Heart left ventricle (tissue), 13 donors: Measurements from ENCODE around the gene TSPOAP1.

Experiments used
- POLR2A ChIP-seq, 2 donors: fragments of 450-650 bp; IDR thresholded peaks; one replicate each; pipeline ENCODE4 v1.6.1; 2017; ENCODE audit warnings: antibody characterized with exemption in 2 of 2, mild to moderate bottlenecking in 2 of 2, moderate library complexity in 2 of 2
- TF ChIP-seq, protein P1 (sequence below), 12 donors: fragments of 200-600 bp; sonication (generic) in 4 of 12; IDR thresholded peaks; one replicate each; pipeline versions ENCODE4 v1.5.0 to v1.8.0; 2018 to 2022; ENCODE audit warnings: antibody characterized with exemption in 12 of 12, mild to moderate bottlenecking in 5 of 12
- donor health status: ischemic (EF 13 %, LVEDD 7.1; RV severe dilation, severe dysfunction).
- donor health status: DM: no; HTN: yes; CAD: no.
- donor health status: DM: no; HTN: no; CAD: no.
- donor health status: ischemic (EF 25% LVEDD 6.9; RV normal size, moderate dysfunction).
- donor health status: ischemic (EF 25% LVEDD 5.7; RV mildly dilated, moderate dysfunction).
- donor health status: ischemic (EF 35%, LVEDD 5.7; RV mildly dilated, moderate dysfunction).
- donor health status: nonischemic (EF 11% LVEDD 7.7; RV severe dilation, severe dysfunction).
- donor health status: DM: yes; HTN: yes; CAD: no.
- donor health status: PGD.
- donor health status: ischemic (EF 29% LVEDD 5.4; RV normal size, mild dysfunction).
- donor health status: nonischemic (EF 23%, LVEDD 6.1; RV moderate dilation, normal function).

DNA sequence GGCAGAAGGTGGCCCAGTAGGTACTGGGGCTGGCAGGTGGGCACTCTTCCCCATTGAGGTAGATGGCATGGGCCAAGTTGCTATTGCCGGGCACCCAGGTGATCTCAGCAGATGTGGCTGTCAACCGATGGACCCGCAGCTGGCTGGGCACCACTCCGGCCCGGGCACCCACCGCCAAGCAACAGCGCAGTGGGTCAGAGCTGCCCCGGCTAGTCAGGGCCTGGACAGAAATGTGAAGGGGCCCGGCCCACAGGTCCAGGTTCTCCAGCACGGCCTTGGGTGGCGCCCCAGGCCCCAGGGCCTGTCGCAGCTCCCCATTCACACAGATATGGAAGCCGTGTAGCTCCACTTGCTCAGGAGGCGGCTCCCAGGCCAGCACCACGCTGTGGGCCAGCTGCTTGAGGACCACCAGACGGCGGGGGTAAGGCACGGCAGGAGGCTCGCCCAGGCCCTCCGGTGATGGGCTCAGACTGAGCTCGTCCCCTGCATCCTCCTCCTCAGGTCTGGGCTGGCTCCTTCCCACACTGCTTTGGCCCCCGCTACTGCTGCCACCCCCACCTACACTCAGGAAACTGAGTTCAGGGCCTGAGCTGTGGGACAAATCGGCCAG, 16.5 kb downstream of the TSPOAP1 start:
- TF ChIP-seq, protein P1, sequence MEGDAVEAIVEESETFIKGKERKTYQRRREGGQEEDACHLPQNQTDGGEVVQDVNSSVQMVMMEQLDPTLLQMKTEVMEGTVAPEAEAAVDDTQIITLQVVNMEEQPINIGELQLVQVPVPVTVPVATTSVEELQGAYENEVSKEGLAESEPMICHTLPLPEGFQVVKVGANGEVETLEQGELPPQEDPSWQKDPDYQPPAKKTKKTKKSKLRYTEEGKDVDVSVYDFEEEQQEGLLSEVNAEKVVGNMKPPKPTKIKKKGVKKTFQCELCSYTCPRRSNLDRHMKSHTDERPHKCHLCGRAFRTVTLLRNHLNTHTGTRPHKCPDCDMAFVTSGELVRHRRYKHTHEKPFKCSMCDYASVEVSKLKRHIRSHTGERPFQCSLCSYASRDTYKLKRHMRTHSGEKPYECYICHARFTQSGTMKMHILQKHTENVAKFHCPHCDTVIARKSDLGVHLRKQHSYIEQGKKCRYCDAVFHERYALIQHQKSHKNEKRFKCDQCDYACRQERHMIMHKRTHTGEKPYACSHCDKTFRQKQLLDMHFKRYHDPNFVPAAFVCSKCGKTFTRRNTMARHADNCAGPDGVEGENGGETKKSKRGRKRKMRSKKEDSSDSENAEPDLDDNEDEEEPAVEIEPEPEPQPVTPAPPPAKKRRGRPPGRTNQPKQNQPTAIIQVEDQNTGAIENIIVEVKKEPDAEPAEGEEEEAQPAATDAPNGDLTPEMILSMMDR (IDR thresholded peaks at IDR 0.05) = no peak
- no peak for TF ChIP-seq POLR2A (IDR thresholded peaks at IDR 0.05)
